ENCODE measurements around the gene TMEM184B. TPM values are rescaled to one million over a fixed set of nuclear protein-coding genes. Genes with fewer than 3 reads are reported as not detected.

The TMEM184B gene
- total RNA-seq, 4 donors from 2014 or later: 27.9 to 67.4 (median 40.7) TPM

DNA sequence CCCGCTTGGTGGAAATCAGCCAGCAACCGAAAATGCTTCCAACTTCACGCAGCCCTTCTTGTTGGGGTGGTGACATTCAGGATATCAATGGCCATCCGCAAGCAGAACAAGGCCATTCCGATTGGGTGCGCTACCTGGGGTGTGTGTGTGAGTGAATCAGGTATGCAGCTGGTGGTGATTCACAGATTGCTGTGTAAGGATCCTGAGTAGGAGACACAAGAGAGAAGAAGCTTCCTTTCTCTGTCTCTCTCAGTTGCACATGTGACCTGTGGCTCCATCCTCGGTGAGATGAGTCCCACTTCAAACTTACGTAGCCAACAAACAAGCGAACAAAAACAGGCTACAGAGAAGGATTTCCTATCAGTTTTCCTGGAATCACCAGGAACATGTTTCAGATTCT is 9.6 kb upstream of the TMEM184B start:
- TF ChIP-seq POLR2A (IDR thresholded peaks at IDR 0.05): no peak
- TF ChIP-seq, protein P1, sequence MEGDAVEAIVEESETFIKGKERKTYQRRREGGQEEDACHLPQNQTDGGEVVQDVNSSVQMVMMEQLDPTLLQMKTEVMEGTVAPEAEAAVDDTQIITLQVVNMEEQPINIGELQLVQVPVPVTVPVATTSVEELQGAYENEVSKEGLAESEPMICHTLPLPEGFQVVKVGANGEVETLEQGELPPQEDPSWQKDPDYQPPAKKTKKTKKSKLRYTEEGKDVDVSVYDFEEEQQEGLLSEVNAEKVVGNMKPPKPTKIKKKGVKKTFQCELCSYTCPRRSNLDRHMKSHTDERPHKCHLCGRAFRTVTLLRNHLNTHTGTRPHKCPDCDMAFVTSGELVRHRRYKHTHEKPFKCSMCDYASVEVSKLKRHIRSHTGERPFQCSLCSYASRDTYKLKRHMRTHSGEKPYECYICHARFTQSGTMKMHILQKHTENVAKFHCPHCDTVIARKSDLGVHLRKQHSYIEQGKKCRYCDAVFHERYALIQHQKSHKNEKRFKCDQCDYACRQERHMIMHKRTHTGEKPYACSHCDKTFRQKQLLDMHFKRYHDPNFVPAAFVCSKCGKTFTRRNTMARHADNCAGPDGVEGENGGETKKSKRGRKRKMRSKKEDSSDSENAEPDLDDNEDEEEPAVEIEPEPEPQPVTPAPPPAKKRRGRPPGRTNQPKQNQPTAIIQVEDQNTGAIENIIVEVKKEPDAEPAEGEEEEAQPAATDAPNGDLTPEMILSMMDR (IDR thresholded peaks at IDR 0.05): no peak
- intact Hi-C loops (cut with DNase I; ENCODE audit: low total_unique reads): no loop called here

DNA sequence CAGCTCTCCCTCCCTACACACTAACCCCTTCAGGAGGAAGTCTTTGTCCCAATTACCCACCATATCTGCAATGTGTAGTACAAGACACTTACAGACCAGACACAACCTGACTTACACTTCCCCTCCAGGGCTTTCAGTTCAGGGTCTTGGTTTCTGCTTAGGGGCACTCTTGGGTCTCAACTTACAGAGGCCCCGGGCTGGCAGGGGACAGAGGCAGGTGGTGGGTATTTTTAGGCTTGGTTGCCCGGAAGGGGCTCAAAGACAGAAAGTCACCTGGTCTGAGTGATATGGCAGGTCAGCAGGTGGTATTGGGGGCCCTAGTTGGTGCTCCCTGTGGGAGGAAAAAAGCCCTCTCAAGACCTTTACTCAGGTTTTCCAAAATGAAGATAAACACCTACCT is 3.4 kb upstream of the TMEM184B start:
- no peak for DNase-seq (ENCODE audit: low spot score in 2 of 2)
- no peak overlapping the region for H3K4me3 ChIP-seq (ENCODE audit: low read depth, poor library complexity, severe bottlenecking)
- intact Hi-C loops (cut with DNase I; ENCODE audit: low total_unique reads): loop anchor here (5.0 kb wide), 1 partner anchor 36 kb away; no protein-coding TSS in a partner anchor
- TF ChIP-seq POLR2A (IDR thresholded peaks at IDR 0.05): no peak
- TF ChIP-seq, protein P1 (IDR thresholded peaks at IDR 0.05): no peak
- 63 to 74% methylated on average over 2 of the region's 2 CpGs for WGBS, 2 donors

More for the DNA sequence above, 9.6 kb upstream of the TMEM184B start:
- H3K4me3 ChIP-seq (ENCODE audit: low read depth, poor library complexity, severe bottlenecking): no peak overlapping the region
- WGBS, 2 donors: 86 to 90% methylated on average over 9 of the region's 9 CpGs
- DNase-seq (ENCODE audit: low spot score in 2 of 2): no peak

DNA sequence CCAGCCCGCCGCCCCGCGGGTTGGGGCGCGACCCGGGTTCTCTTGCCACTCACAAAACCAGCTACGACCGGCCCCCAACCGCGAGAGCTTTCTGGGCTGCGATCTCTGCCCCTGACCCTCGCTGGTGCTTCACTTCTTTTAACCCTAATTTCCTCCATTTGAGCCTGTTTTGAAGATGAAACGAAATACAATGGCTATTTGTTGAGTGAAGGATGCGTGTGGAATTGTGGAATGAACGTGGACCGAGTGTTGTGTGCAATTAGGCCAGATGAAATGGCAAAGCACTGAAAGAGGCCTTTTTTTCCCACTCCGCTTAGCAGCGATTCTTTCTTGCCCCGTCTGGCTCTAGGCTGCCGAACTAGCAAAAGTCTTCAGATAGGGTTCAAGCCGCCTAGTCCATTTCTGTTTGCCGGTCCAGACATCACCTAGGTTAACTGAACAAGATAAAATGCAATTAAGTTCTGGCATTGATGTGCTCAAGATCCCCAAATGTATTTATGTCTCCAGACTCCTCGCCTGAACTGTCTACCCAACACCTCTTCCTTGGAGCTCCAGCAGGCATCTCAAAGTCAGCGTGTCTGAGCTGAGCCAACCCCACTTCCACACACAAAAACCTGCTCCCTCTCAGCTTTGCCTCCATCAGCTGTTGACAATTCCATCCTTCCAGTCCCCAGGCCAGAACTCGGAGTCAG is 471 bp upstream of the TMEM184B start:
- TF ChIP-seq POLR2A (IDR thresholded peaks at IDR 0.05): no peak
- TF ChIP-seq, protein P1 (IDR thresholded peaks at IDR 0.05): no peak
- peak overlapping the region; percentile 31 for H3K4me3 ChIP-seq (ENCODE audit: low read depth, poor library complexity, severe bottlenecking)
- intact Hi-C loops (cut with DNase I; ENCODE audit: low total_unique reads): no loop called here
- WGBS, 2 donors: 14 to 15% methylated on average over 22 to 24 of the region's 26 CpGs
- DNase-seq (ENCODE audit: low spot score in 2 of 2): no peak

DNA sequence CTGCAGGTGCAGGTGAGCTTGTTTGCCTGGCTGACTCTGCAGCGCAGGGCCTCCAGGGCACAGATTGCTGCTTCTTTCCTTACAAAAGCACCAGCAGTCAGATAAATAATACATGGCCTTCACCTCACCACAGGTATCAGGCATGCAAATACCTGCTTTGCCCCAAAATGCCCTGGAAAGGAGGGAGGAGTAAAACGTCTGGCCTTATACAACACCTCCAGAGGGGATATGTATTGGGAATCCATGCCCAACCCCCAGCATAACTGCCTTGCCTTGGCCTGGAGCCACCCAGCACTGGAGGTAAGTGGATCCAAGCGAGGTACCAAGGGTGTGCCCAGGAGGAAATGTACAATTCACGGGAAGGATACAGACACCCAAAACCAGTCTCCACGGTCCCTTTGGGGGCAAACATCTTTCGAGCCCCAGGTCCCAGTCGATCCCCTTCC is 860 bp downstream of the TMEM184B start:
- DNase-seq (ENCODE audit: low spot score in 2 of 2): peak in 1 of 2 donors; percentile 49
- 5 to 8% methylated on average over 3 to 7 of the region's 7 CpGs for WGBS, 2 donors
- intact Hi-C loops (cut with DNase I; ENCODE audit: low total_unique reads): no loop called here
- H3K4me3 ChIP-seq (ENCODE audit: low read depth, poor library complexity, severe bottlenecking): peak overlapping the region; percentile 81
- TF ChIP-seq POLR2A (IDR thresholded peaks at IDR 0.05): no peak
- TF ChIP-seq, protein P1 (IDR thresholded peaks at IDR 0.05): no peak

DNA sequence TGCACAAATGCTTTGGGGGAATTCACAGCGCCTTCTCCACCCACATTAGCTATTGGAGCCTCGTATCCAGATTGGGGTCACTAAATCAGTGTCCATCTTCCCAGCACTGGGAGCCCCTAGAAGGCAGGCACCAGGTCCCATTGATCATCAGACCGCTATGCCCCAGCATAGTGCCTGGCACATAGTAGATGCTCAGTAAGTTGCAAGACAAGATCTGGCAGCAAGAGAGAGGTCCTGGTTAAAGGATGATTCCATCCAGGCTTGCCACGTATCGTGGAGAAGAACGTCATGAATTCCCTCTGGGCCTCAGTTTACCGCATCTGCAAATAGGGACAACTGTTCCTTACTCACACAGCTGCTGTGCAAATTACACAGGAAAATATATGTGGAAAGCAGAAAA is 1.7 kb downstream of the TMEM184B start:
- no peak overlapping the region for H3K4me3 ChIP-seq (ENCODE audit: low read depth, poor library complexity, severe bottlenecking)
- WGBS, 2 donors: 65 to 67% methylated on average over 7 of the region's 7 CpGs
- intact Hi-C loops (cut with DNase I; ENCODE audit: low total_unique reads): no loop called here
- no peak for DNase-seq (ENCODE audit: low spot score in 2 of 2)
- no peak for TF ChIP-seq POLR2A (IDR thresholded peaks at IDR 0.05)
- TF ChIP-seq, protein P1 (IDR thresholded peaks at IDR 0.05): no peak
